HG03196 (cell line): Measurements from ENCODE around the gene NOS3.

Experiments
- ATAC-seq: cut with Tn5 transposase; IDR thresholded peaks from one replicate; pipeline ENCODE4 v1.9.1; 2021; ENCODE audit not compliant: unreplicated experiment

Gene NOS3

GRCh38 chr7:150951521-150951920 is 39.3 kb upstream of the NOS3 start:
- ATAC-seq = no peak

GRCh38 chr7:150952331-150953050 is 38.3 kb upstream of the NOS3 start:
- no peak for ATAC-seq

- ATAC-seq = no peak
Measured at GRCh38 chr7:150953061-150953997, 37.5 kb upstream of the NOS3 start.

- no peak for ATAC-seq
Measured at GRCh38 chr7:150954201-150954985, 36.4 kb upstream of the NOS3 start.

GRCh38 chr7:150954986-150955518 is 35.8 kb upstream of the NOS3 start:
- no peak for ATAC-seq

GRCh38 chr7:150955519-150956394 is 35.1 kb upstream of the NOS3 start:
- ATAC-seq = no peak

GRCh38 chr7:150956395-150957132 is 34.3 kb upstream of the NOS3 start:
- ATAC-seq = no peak

GRCh38 chr7:150957133-150958020 is 33.4 kb upstream of the NOS3 start:
- ATAC-seq = no peak

- no peak for ATAC-seq
Measured at GRCh38 chr7:150958062-150958552, 32.7 kb upstream of the NOS3 start.

GRCh38 chr7:150958597-150958996 is 32.2 kb upstream of the NOS3 start:
- no peak for ATAC-seq

GRCh38 chr7:150959081-150959480 is 31.7 kb upstream of the NOS3 start:
- ATAC-seq = no peak

GRCh38 chr7:150959739-150960734 is 30.8 kb upstream of the NOS3 start:
- no peak for ATAC-seq

- no peak for ATAC-seq
Measured at GRCh38 chr7:150961510-150962289, 29.1 kb upstream of the NOS3 start.

GRCh38 chr7:150962290-150962552 is 28.6 kb upstream of the NOS3 start:
- ATAC-seq = no peak

GRCh38 chr7:150962553-150963399 is 28.0 kb upstream of the NOS3 start:
- ATAC-seq = no peak
